Liver (tissue), 9 donors: ENCODE data around the gene FLYWCH2. TPM values are rescaled to one million over a fixed set of nuclear protein-coding genes. Genes with fewer than 3 reads are reported as not detected.
A peak's percentile ranks its signal among the peaks of the same experiment; 100 is the strongest.

ENCODE experiments used
- DNase-seq: peaks from one replicate; pipeline ENCODE4 v3.0.0-alpha.2; 2017; ENCODE audit warnings: low spot score
- H3K27ac ChIP-seq, 2 donors: one replicate each; pipeline ENCODE4 v1.7.0; 2013; ENCODE audit warnings: inconsistent platforms in 2 of 2, low read length in 2 of 2, control low read depth in 1 of 2, low read depth in 1 of 2, mild to moderate bottlenecking in 1 of 2
- H3K27me3 ChIP-seq, 4 donors: one replicate each; pipeline versions ENCODE4 v1.6.1 to v1.7.0; 2013; ENCODE audit warnings: low read length in 3 of 4, inconsistent platforms in 1 of 4, mild to moderate bottlenecking in 1 of 4, moderate library complexity in 1 of 4; ENCODE audit not compliant: control insufficient read depth in 4 of 4, insufficient read depth in 4 of 4
- H3K36me3 ChIP-seq, 4 donors: one replicate each; pipeline versions ENCODE4 v1.6.1 to v1.7.0; 2013; ENCODE audit warnings: low read length in 3 of 4, mild to moderate bottlenecking in 3 of 4, low read depth in 1 of 4, moderate library complexity in 1 of 4; ENCODE audit not compliant: control insufficient read depth in 4 of 4, insufficient read depth in 3 of 4
- H3K4me1 ChIP-seq, 4 donors: one replicate each; pipeline versions ENCODE4 v1.6.1 to v1.7.0; 2013; ENCODE audit warnings: low read length in 3 of 4, mild to moderate bottlenecking in 3 of 4, moderate library complexity in 1 of 4; ENCODE audit not compliant: control insufficient read depth in 4 of 4, insufficient read depth in 4 of 4
- H3K4me3 ChIP-seq, 3 donors: one replicate each; pipeline versions ENCODE4 v1.6.1 to v1.7.0; 2013; ENCODE audit warnings: low read length in 3 of 3, control low read depth in 1 of 3, low read depth in 1 of 3, mild to moderate bottlenecking in 1 of 3
- H3K9ac ChIP-seq, 2 donors: one replicate each; pipeline ENCODE4 v1.7.0; 2013; ENCODE audit warnings: low read length in 2 of 2, mild to moderate bottlenecking in 2 of 2, moderate library complexity in 2 of 2, control low read depth in 1 of 2, low read depth in 1 of 2
- H3K9me3 ChIP-seq, 4 donors: one replicate each; pipeline versions ENCODE4 v1.6.1 to v1.7.0; 2013; ENCODE audit warnings: low read length in 3 of 4; ENCODE audit not compliant: control insufficient read depth in 4 of 4
- EGR1 ChIP-seq, 2 donors: IDR thresholded peaks; 2 replicates each; pipeline ENCODE4 v1.6.1; 2016 to 2018; ENCODE audit warnings: antibody characterized with exemption in 2 of 2, low read depth in 2 of 2
- FOXA1 ChIP-seq: IDR thresholded peaks from 2 replicates; pipeline ENCODE4 v1.6.1; 2016; ENCODE audit warnings: antibody characterized with exemption
- FOXA2 ChIP-seq: IDR thresholded peaks from 2 replicates; pipeline ENCODE4 v1.6.1; 2016; ENCODE audit warnings: antibody characterized with exemption
- GABPA ChIP-seq, 2 donors: IDR thresholded peaks in 1 of 2; conservative IDR thresholded peaks in 1 of 2; 2 replicates each; pipeline ENCODE4 v1.6.1; 2016; ENCODE audit warnings: antibody characterized with exemption in 2 of 2, mild to moderate bottlenecking in 1 of 2, moderate library complexity in 1 of 2
- HNF4G ChIP-seq: IDR thresholded peaks from 2 replicates; pipeline ENCODE4 v1.6.1; 2016; ENCODE audit warnings: antibody characterized with exemption
- JUND ChIP-seq, 2 donors: IDR thresholded peaks; 2 replicates each; pipeline ENCODE4 v1.6.1; 2016; ENCODE audit warnings: antibody characterized with exemption in 2 of 2
- NR2F2 ChIP-seq: IDR thresholded peaks from 2 replicates; pipeline ENCODE4 v1.6.1; 2016; ENCODE audit warnings: antibody characterized with exemption
- RAD21 ChIP-seq, 2 donors: IDR thresholded peaks; 2 replicates each; pipeline ENCODE4 v1.6.1; 2016; ENCODE audit warnings: antibody characterized with exemption in 2 of 2, mild to moderate bottlenecking in 2 of 2
- RXRA ChIP-seq, 2 donors: IDR thresholded peaks; 2 replicates each; pipeline ENCODE4 v1.6.1; 2017 to 2018; ENCODE audit warnings: antibody characterized with exemption in 2 of 2, mild to moderate bottlenecking in 1 of 2
- SP1 ChIP-seq: IDR thresholded peaks from 2 replicates; pipeline ENCODE4 v1.6.1; 2018; ENCODE audit warnings: antibody characterized with exemption, mild to moderate bottlenecking
- TAF1 ChIP-seq: conservative IDR thresholded peaks from 2 replicates; pipeline ENCODE4 v1.6.1; 2016; ENCODE audit warnings: antibody characterized with exemption, mild to moderate bottlenecking
- YY1 ChIP-seq: IDR thresholded peaks from 2 replicates; pipeline ENCODE4 v1.6.1; 2016; ENCODE audit warnings: antibody characterized with exemption, mild to moderate bottlenecking
- ZBTB33 ChIP-seq: IDR thresholded peaks from 2 replicates; pipeline ENCODE4 v1.6.1; 2016; ENCODE audit warnings: antibody characterized with exemption
- WGBS: extraction: QIAGEN DNeasy Blood & Tissue Kit; methylation state at CpG from one replicate; pipeline ENCODE4 v1.1.7; 2013; 5-methylcytosine and 5-hydroxymethylcytosine counted together
- polyA plus RNA-seq, 2 donors: library from polyadenylated mRNA; stranded (reverse) in 1 of 2; unstranded in 1 of 2; fragments of 200-250 nt in 1 of 2; fragments of >200 nt in 1 of 2; fragmentation: Nextera tagmentation in 1 of 2; extraction: Ambion mirVana in 1 of 2; gene quantifications; one replicate each; pipeline versions ENCODE4 v1.2.1 to v1.2.3, GENCODE V29; 2013 to 2015
- total RNA-seq, 2 donors: library from RNA; depleted of rRNA; stranded (reverse); fragments of >200 nt; gene quantifications; one replicate each; pipeline ENCODE4 v1.2.3, GENCODE V29; 2014
- TF ChIP-seq, protein P1 (sequence below): IDR thresholded peaks from 2 replicates; pipeline ENCODE4 v1.6.1; 2016; ENCODE audit warnings: antibody characterized with exemption
- TF ChIP-seq, protein P2 (sequence below): IDR thresholded peaks from 2 replicates; pipeline ENCODE4 v1.6.1; 2016; ENCODE audit warnings: antibody characterized with exemption, mild to moderate bottlenecking
- TF ChIP-seq, protein P3 (sequence below): IDR thresholded peaks from 2 replicates; pipeline ENCODE4 v1.6.1; 2016; ENCODE audit warnings: antibody characterized with exemption
- donor health status: healthy.
- donor health status: healthy.
- donor health status: healthy.
- donor health status: healthy.
- donor health status: healthy.

FLYWCH2 gene
- total and polyA plus RNA-seq, 4 donors = 4.9 to 21.0 (median 8.6) TPM

- peak overlapping the region; percentile 65 to 69 for H3K27ac ChIP-seq
- TF ChIP-seq, protein P1, sequence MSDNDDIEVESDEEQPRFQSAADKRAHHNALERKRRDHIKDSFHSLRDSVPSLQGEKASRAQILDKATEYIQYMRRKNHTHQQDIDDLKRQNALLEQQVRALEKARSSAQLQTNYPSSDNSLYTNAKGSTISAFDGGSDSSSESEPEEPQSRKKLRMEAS = no peak
- peak; percentile 24 for TF ChIP-seq YY1
- no peak for TF ChIP-seq JUND (IDR thresholded peaks at IDR 0.05)
- TF ChIP-seq NR2F2 = peak; percentile 33
- TF ChIP-seq FOXA1 = no peak
- WGBS = 8% methylated on average over 39 of the region's 39 CpGs
- peak overlapping the region; percentile 30 to 74 for H3K9ac ChIP-seq
- H3K27me3 ChIP-seq = no peaks in the 10 kb centered on the region
- H3K36me3 ChIP-seq = peaks cover 0 to 5% (median 0%) of the 10 kb centered on the region in 4 donors
- H3K4me1 ChIP-seq = peaks cover 0 to 18% (median 13%) of the 10 kb centered on the region in 4 donors
- peak; percentile 59 for DNase-seq
- peak overlapping the region; percentile 76 to 90 (median 83) for H3K4me3 ChIP-seq
- H3K9me3 ChIP-seq = no peaks in the 10 kb centered on the region
Measured at GRCh38 chr16:2912330-2913199, 29.6 kb downstream of the FLYWCH2 start.

- H3K27me3 ChIP-seq = no peaks in the 10 kb centered on the region
- DNase-seq = no peak
- no peak overlapping the region for H3K4me3 ChIP-seq
- no peak overlapping the region for H3K27ac ChIP-seq
- 94% methylated on average over 7 of the region's 7 CpGs for WGBS
- peaks cover 0 to 18% (median 13%) of the 10 kb centered on the region in 4 donors for H3K4me1 ChIP-seq
- no peak for TF ChIP-seq NR2F2
- TF ChIP-seq, protein P2, sequence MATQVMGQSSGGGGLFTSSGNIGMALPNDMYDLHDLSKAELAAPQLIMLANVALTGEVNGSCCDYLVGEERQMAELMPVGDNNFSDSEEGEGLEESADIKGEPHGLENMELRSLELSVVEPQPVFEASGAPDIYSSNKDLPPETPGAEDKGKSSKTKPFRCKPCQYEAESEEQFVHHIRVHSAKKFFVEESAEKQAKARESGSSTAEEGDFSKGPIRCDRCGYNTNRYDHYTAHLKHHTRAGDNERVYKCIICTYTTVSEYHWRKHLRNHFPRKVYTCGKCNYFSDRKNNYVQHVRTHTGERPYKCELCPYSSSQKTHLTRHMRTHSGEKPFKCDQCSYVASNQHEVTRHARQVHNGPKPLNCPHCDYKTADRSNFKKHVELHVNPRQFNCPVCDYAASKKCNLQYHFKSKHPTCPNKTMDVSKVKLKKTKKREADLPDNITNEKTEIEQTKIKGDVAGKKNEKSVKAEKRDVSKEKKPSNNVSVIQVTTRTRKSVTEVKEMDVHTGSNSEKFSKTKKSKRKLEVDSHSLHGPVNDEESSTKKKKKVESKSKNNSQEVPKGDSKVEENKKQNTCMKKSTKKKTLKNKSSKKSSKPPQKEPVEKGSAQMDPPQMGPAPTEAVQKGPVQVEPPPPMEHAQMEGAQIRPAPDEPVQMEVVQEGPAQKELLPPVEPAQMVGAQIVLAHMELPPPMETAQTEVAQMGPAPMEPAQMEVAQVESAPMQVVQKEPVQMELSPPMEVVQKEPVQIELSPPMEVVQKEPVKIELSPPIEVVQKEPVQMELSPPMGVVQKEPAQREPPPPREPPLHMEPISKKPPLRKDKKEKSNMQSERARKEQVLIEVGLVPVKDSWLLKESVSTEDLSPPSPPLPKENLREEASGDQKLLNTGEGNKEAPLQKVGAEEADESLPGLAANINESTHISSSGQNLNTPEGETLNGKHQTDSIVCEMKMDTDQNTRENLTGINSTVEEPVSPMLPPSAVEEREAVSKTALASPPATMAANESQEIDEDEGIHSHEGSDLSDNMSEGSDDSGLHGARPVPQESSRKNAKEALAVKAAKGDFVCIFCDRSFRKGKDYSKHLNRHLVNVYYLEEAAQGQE = no peak
- TF ChIP-seq EGR1 (IDR thresholded peaks at IDR 0.05; ENCODE audit: low read depth in 2 of 2) = no peak
- H3K9me3 ChIP-seq = no peaks in the 10 kb centered on the region
- peaks cover 0 to 5% (median 0%) of the 10 kb centered on the region in 4 donors for H3K36me3 ChIP-seq
- H3K9ac ChIP-seq = no peak overlapping the region
Measured at GRCh38 chr16:2913603-2914002, 30.6 kb downstream of the FLYWCH2 start.

- WGBS = 93% methylated on average over 12 of the region's 12 CpGs
- no peak overlapping the region for H3K4me3 ChIP-seq
- peaks cover 0 to 18% (median 13%) of the 10 kb centered on the region in 4 donors for H3K4me1 ChIP-seq
- H3K27me3 ChIP-seq = no peaks in the 10 kb centered on the region
- peaks cover 0 to 5% (median 0%) of the 10 kb centered on the region in 4 donors for H3K36me3 ChIP-seq
- no peaks in the 10 kb centered on the region for H3K9me3 ChIP-seq
- no peak overlapping the region for H3K27ac ChIP-seq
- H3K9ac ChIP-seq = no peak overlapping the region
- DNase-seq = no peak
- TF ChIP-seq ZBTB33 (no peak), TAF1 (no peak), RXRA (IDR thresholded peaks at IDR 0.05) (no peak), JUND (IDR thresholded peaks at IDR 0.05) (no peak), GABPA (IDR thresholded peaks at IDR 0.05 in 1 of 2, conservative IDR thresholded peaks at IDR 0.05 in 1 of 2) (no peak), FOXA2 (no peak), HNF4G (no peak), SP1 (no peak), RAD21 (IDR thresholded peaks at IDR 0.05) (no peak), EGR1 (IDR thresholded peaks at IDR 0.05; ENCODE audit: low read depth in 2 of 2) (no peak), FOXA1 (no peak), NR2F2 (no peak)
- TF ChIP-seq, protein P3, sequence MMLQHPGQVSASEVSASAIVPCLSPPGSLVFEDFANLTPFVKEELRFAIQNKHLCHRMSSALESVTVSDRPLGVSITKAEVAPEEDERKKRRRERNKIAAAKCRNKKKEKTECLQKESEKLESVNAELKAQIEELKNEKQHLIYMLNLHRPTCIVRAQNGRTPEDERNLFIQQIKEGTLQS = no peak
- TF ChIP-seq, protein P2 = no peak
- TF ChIP-seq, protein P1 = no peak
Measured at GRCh38 chr16:2914233-2914632, 31.2 kb downstream of the FLYWCH2 start.
